Esophagus (tissue), 2 donors: ENCODE results near the gene WDR64. TPM values are rescaled to one million over a fixed set of nuclear protein-coding genes. Genes with fewer than 3 reads are reported as not detected.

ENCODE experiments used
- H3K27ac ChIP-seq, 2 donors: one replicate each; pipeline ENCODE4 v1.5.1; 2013; ENCODE audit warnings: low read depth in 2 of 2, mild to moderate bottlenecking in 2 of 2, inconsistent platforms in 1 of 2, low read length in 1 of 2, moderate library complexity in 1 of 2
- H3K27me3 ChIP-seq, 2 donors: one replicate each; pipeline ENCODE4 v1.6.1; 2013; ENCODE audit warnings: low read length in 2 of 2, control low read depth in 1 of 2, mild to moderate bottlenecking in 1 of 2; ENCODE audit not compliant: insufficient read depth in 2 of 2, control insufficient read depth in 1 of 2
- H3K36me3 ChIP-seq, 2 donors: one replicate each; pipeline ENCODE4 v1.6.1; 2013; ENCODE audit warnings: low read length in 1 of 2; ENCODE audit not compliant: control insufficient read depth in 2 of 2, insufficient read depth in 2 of 2
- H3K4me1 ChIP-seq, 2 donors: one replicate each; pipeline ENCODE4 v1.6.1; 2013; ENCODE audit warnings: low read length in 1 of 2; ENCODE audit not compliant: control insufficient read depth in 2 of 2, insufficient read depth in 2 of 2
- H3K4me3 ChIP-seq, 2 donors: one replicate each; pipeline ENCODE4 v1.5.1; 2013; ENCODE audit warnings: low read length in 2 of 2, mild to moderate bottlenecking in 2 of 2, low read depth in 1 of 2, moderate library complexity in 1 of 2
- H3K9me3 ChIP-seq, 2 donors: one replicate each; pipeline ENCODE4 v1.6.1; 2013; ENCODE audit warnings: mild to moderate bottlenecking in 2 of 2, low read depth in 1 of 2, low read length in 1 of 2, moderate library complexity in 1 of 2; ENCODE audit not compliant: control insufficient read depth in 2 of 2, insufficient read depth in 1 of 2
- WGBS, 2 donors: extraction: QIAGEN DNeasy Blood & Tissue Kit; methylation state at CpG; one replicate each; pipeline ENCODE4 v1.1.7; 2013; 5-methylcytosine and 5-hydroxymethylcytosine counted together
- polyA plus RNA-seq, 2 donors: library from polyadenylated mRNA; stranded (reverse); fragments of 200-250 nt; gene quantifications; one replicate each; pipeline ENCODE4 v1.2.3, GENCODE V29; 2013
- donor health status: healthy with polysubstance abuse.
- donor health status: Bipolar disorder and iron deficiency.

Gene WDR64
- polyA plus RNA-seq, 2 donors = not detected

DNA sequence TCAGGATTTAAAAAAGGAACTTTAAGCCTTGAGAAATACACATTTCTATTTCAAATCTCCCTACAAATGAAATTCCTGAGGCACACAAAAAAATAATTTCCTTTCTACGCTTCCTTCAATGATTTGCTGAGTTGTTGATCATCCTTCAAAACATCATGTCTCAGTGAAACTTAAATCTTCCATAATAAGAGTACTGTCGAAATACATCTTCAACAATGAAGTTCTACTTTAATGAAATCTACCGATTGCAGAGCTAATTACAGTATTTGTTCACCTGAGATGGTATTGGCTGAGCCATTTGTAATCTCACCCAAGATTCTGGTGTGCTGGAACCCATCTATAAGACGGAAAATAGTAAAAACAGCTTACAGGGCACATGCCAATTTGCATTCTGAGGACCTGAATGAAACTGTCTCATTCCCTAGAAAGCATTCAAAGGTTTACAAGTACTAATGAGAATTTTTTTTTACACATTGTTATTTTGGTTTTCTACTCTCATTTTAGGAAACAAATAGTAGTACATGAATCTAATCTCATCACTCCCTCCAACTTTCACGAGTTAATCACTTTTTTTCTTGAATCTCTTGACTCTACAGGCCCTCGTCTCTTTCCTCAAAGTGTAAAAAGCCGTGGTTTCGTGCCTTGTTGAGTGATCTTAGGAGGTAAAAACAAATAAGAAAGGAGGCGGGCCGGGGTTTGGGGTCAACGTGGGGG is 13.0 kb upstream of the WDR64 start:
- 11 to 14% methylated on average over 11 of the region's 11 CpGs for WGBS, 2 donors
- H3K27ac ChIP-seq = peak overlapping the region in 1 of 2 donors; percentile 22

DNA sequence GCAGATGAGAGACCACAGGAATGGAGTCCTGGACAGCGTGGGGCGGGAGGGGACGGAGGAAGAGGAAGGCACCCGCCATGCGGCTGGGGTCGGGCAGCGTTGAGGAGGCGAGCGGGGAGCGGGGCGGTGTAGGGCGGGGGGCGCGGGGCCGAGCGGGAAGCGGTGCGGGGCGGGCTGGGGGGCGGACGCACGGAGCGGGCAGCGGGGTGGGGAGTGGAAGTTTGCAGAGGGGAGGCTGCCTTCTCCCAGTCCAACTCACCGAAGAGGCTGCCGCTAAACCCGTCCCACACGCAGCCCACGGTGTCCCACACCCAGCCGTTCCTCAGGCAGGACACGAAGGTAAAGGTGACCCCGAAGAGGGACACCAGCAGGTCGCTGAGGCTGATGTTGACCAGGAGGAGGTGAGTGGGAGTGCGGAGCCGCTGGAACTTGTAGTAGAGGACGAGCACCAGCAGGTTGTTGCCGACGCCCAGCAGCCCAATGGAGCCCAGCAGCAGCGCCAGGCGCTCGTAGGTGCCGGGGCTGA is 12.4 kb upstream of the WDR64 start:
- Histone ChIP-seq H3K9me3 (no peaks in the 10 kb centered on the region), H3K4me1 (peaks cover 0 to 3% of the 10 kb centered on the region in 2 donors), H3K27ac (peak overlapping the region; percentile 72 to 85), H3K27me3 (no peaks in the 10 kb centered on the region), H3K36me3 (no peaks in the 10 kb centered on the region), H3K4me3 (peak overlapping the region; percentile 63 to 78)
- WGBS, 2 donors = 1% methylated on average over 28 to 42 of the region's 42 CpGs

More for the DNA sequence above, 13.0 kb upstream of the WDR64 start:
- no peaks in the 10 kb centered on the region for H3K27me3 ChIP-seq
- peaks cover 0 to 3% of the 10 kb centered on the region in 2 donors for H3K4me1 ChIP-seq
- H3K36me3 ChIP-seq = peaks cover 0 to 4% of the 10 kb centered on the region in 2 donors
- H3K9me3 ChIP-seq = no peaks in the 10 kb centered on the region
- peak overlapping the region; percentile 63 to 78 for H3K4me3 ChIP-seq

DNA sequence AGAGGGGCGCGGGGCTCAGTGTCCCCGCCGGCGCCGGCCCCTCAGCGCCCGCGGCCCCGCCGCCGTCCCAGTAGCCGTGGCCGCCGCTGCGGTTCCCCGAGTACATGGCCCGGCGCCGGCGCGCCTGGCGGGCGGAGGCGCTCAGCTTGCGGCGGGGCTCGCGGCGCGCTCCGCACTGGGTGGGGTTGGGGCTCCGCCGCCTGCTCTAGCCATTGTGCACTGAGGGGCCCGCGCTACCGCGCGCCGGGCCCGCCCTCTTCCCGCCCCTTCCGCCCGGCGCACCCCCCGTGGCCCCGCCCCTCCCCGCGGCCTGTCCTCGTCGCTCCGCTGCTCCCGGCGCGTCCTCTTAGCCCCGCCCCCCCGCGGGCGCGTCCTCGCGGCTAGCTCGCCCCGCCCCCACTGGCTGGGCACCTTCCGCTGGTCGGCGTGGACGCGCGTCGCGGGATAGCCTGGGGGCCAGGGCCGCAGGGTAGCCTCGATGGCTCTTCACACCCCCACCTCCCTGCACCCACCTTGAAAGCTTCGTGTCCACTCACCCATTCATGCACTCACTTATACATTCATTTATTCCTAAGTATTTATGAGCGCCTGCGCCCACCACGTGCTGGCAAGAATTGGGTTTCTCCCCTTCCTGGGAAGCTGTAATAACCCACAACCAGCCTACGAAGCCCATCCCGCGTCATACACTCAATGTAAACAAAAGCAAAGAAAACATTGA is 11.8 kb upstream of the WDR64 start, which contains the start of the genes CHML and OPN3:
CHML (minus strand) TSS at position 221 of the 718 bp plus-strand sequence. CDS start 4,603 bp downstream, outside the sequence.
OPN3 (minus strand) TSS at position 221 of the 718 bp plus-strand sequence; CDS start at position 106, 115 bp downstream.
- Histone ChIP-seq H3K27me3 (no peaks in the 10 kb centered on the region), H3K36me3 (no peaks in the 10 kb centered on the region), H3K9me3 (no peaks in the 10 kb centered on the region), H3K4me1 (peaks cover under 1 to 3% of the 10 kb centered on the region in 2 donors), H3K4me3 (peak within 1 kb of the TSS; percentile 63 to 78), H3K27ac (peak within 1 kb of the TSS; percentile 74 to 85)
- 4 to 5% methylated on average over 59 to 81 of the region's 81 CpGs for WGBS, 2 donors

DNA sequence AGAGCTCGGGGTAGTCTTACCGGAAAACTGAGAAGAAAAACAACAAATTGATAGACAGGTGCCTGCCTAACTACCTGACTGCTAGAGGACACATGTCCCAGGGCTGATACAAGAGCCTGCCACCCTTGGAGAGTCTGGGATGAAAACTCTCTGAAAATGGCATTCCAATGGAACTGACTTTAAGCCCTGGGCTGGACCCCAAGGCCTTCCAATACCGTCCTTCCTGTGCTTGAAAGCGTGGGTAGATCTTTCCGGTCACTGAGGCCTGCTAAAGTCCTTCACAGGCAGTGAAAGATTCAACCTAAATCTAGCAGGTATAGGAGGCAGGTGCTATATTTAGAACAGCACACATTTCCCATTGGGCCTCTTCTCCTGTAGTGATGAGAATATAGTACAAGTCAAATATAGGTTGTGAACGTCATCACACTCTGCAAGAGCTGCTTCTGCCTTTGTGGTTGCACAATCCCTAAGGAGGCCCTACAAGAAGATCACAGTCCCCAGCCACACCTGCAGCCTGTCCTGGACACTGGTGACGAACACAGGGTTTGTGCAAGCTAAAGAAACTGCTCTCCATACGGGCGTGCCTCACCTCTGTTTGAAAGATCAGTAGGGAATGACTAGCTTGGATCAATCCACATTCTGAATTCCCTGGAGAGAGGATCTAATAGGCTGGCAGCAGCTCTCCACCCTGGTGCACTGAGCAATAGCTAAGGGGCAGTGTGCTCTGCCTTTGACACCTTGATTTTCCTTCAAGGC is 11.0 kb upstream of the WDR64 start:
- peaks cover 3% of the 10 kb centered on the region in 2 donors for H3K4me1 ChIP-seq
- peak overlapping the region; percentile 74 to 85 for H3K27ac ChIP-seq
- peak overlapping the region in 1 of 2 donors; percentile 63 for H3K4me3 ChIP-seq
- no peaks in the 10 kb centered on the region for H3K36me3 ChIP-seq
- no peaks in the 10 kb centered on the region for H3K27me3 ChIP-seq
- WGBS, 2 donors = 82 to 84% methylated on average over 9 of the region's 9 CpGs
- H3K9me3 ChIP-seq = no peaks in the 10 kb centered on the region

DNA sequence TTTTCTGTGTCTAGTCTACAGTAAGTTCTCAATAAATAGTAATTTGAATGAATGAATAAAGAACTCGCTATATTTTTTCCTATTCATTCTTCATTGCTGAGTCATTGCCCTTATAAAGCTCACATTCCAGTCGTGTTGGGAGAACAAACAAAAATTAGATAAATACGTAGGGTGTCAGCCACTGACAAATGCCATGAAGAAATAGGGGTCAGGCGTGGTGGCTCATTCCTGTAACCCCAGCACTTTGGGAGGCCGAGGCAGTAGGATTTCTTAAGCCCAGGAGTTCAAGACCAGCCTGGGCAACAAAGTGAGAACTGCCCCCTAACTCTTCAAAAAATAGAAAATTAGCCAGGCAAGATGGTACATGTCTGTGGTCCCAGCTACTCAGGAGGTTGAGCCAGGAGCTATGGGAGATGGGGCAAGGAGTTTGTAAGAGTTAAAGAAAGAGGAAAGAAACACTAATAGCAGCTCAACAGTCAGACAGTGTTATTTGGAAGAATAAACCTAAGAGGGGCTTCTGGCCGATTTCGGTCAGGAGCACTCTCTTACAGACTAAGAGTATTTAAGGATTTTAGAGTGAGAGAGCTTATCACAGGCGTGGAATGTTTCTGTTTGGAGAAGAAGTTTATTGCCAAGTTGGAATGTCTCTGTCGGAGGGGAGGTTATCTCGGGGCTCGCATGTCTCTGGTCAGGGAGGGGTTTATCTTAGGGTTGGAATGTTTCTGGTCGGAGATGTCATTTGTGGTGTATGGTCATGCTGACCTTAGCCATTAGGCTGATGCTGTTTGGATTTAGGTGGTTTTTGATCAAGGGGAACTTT is 10.1 kb upstream of the WDR64 start:
- Histone ChIP-seq H3K4me1 (peaks cover 0 to 3% of the 10 kb centered on the region in 2 donors), H3K36me3 (no peaks in the 10 kb centered on the region), H3K9me3 (no peaks in the 10 kb centered on the region), H3K27me3 (no peaks in the 10 kb centered on the region), H3K27ac (no peak overlapping the region), H3K4me3 (no peak overlapping the region)
- 71 to 72% methylated on average over 12 of the region's 12 CpGs for WGBS, 2 donors

DNA sequence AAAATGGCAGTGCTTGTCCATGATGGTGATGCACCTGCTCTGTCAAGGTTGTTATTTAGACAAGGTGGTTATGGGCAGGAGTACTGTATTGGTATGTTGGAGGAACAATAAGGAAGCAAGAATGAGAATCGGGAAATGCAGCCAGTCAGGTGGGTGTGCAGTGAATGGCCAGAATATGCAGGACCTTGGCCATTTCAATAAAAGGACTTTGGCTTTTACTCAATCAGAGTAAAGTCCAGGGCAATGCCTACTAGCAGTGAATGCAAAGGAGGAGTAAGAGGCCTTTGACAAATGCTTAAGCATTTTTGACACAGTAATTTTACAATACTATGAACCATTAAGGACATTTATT is 9.5 kb upstream of the WDR64 start:
- Histone ChIP-seq H3K4me1 (peaks cover 0 to 3% of the 10 kb centered on the region in 2 donors), H3K36me3 (no peaks in the 10 kb centered on the region), H3K27ac (no peak overlapping the region), H3K4me3 (no peak overlapping the region), H3K27me3 (no peaks in the 10 kb centered on the region), H3K9me3 (no peaks in the 10 kb centered on the region)
- WGBS, 2 donors = 91 to 95% methylated on average over 1 of the region's 1 CpG

DNA sequence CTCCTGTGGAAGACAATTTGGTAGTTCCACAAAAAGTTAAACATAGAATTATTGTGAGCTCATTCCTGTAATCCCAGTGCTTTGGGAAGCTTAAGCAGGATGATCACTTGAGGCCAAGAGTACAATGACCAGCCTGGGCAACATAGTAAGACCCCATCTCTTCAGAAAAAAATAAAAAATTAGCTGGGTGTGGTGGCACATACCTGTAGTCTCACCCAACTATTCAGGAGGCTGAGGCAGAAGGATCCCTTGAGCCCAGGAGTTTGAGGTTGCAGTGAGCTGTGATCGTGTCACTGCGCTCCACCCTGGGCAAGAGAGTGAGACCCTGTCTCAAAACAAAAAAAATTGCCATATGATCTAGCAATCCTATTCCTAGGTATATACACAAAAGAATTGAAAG is 7.8 kb upstream of the WDR64 start:
- H3K27ac ChIP-seq = no peak overlapping the region
- peaks cover 0 to 3% of the 10 kb centered on the region in 2 donors for H3K4me1 ChIP-seq
- H3K27me3 ChIP-seq = no peaks in the 10 kb centered on the region
- no peaks in the 10 kb centered on the region for H3K36me3 ChIP-seq
- WGBS, 2 donors = 94 to 97% methylated on average over 2 of the region's 2 CpGs
- H3K9me3 ChIP-seq = no peaks in the 10 kb centered on the region
- H3K4me3 ChIP-seq = no peak overlapping the region

DNA sequence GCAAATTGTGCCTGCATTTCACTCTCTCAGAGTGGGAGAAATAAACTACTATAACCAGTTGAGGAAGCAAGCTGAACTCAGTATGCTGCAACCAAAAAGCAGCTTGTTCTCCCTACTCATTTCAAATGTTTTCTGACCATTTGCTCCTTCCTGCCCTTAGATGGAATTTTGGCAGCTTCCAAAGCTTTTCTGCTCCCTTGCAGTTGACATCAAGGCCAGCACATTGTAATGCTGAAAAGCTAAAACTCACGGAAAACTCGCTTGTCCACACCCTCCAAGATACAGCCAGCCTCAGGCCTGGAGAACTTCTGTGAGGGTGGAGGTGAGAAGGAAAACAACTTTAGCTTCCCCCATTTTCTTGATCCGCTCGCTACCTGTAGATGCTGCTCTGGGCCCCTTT is 6.9 kb upstream of the WDR64 start:
- no peaks in the 10 kb centered on the region for H3K27me3 ChIP-seq

More for the DNA sequence above, 6.9 kb upstream of the WDR64 start:
- H3K4me1 ChIP-seq = peaks cover 0 to 3% of the 10 kb centered on the region in 2 donors
- no peaks in the 10 kb centered on the region for H3K9me3 ChIP-seq
- 66 to 71% methylated on average over 4 of the region's 4 CpGs for WGBS, 2 donors
- H3K4me3 ChIP-seq = no peak overlapping the region
- H3K27ac ChIP-seq = no peak overlapping the region
- no peaks in the 10 kb centered on the region for H3K36me3 ChIP-seq
